Lower leg skin (tissue), 3 donors: ENCODE results near the gene LRRN3.

Experiments used
- CTCF ChIP-seq, 3 donors: fragments of 450-650 bp; IDR thresholded peaks; one replicate each; pipeline ENCODE4 v1.5.1; 2016; ENCODE audit warnings: antibody characterized with exemption in 3 of 3, mild to moderate bottlenecking in 3 of 3, moderate library complexity in 2 of 3
- POLR2A ChIP-seq, 2 donors: fragments of 450-650 bp; IDR thresholded peaks; one replicate each; pipeline ENCODE4 v1.6.1; 2016 to 2017; ENCODE audit warnings: antibody characterized with exemption in 2 of 2, mild to moderate bottlenecking in 1 of 2, moderate library complexity in 1 of 2

GRCh38 chr7:111068618-111069017 is 22.3 kb upstream of the LRRN3 start:
- TF ChIP-seq CTCF (IDR thresholded peaks at IDR 0.05) (no peak), POLR2A (IDR thresholded peaks at IDR 0.05) (no peak)
